ENCODE measurements around the gene TTI1.
"Not testable (repeated sequence)": the region's sequence is repeated elsewhere in the genome, so short reads cannot be mapped to it uniquely, and the experiment has no call there.

TTI1 gene

GRCh38 chr20:37963483-37963882 is 69.8 kb downstream of the TTI1 start:
- not testable (repeated sequence) for H3K9ac ChIP-seq (ENCODE audit: low read depth, low read length, poor library complexity); H2BK120ac ChIP-seq (ENCODE audit: low read depth, low read length); H3K4me2 ChIP-seq (ENCODE audit: insufficient read depth, low read length, poor library complexity, severe bottlenecking); H2BK5ac ChIP-seq (ENCODE audit: low read length); H3K23ac ChIP-seq (ENCODE audit: low read depth, low read length, poor library complexity); H2AFZ ChIP-seq (ENCODE audit: low read length); H3K18ac ChIP-seq (ENCODE audit: low read length); H3K27me3 ChIP-seq (ENCODE audit: control insufficient read depth in 3 of 3, insufficient read depth in 3 of 3, low read depth in 1 of 3, low read length in 3 of 3); H3K79me1 ChIP-seq (ENCODE audit: low read depth, low read length); H4K8ac ChIP-seq (ENCODE audit: low read depth, low read length); H3K36me3 ChIP-seq (replicated peaks in 1 of 2; ENCODE audit: control insufficient read depth in 2 of 2, insufficient read depth in 2 of 2, low read length in 2 of 2); H3K4me1 ChIP-seq (ENCODE audit: control insufficient read depth in 2 of 2, insufficient read depth in 1 of 2, low read depth in 1 of 2, low read length in 2 of 2); H3K9me3 ChIP-seq (replicated peaks in 1 of 2; ENCODE audit: control insufficient read depth in 2 of 2, insufficient read depth in 1 of 2, low read depth in 1 of 2, low read length in 2 of 2); H3K4me3 ChIP-seq (ENCODE audit: low read length in 2 of 2); H2BK12ac ChIP-seq (ENCODE audit: low read length); H4K91ac ChIP-seq (ENCODE audit: low read depth, low read length, poor library complexity); H2BK15ac ChIP-seq (ENCODE audit: low read length); H3K4ac ChIP-seq (ENCODE audit: low read length); H2AK5ac ChIP-seq (ENCODE audit: low read depth, low read length); DNase-seq (ENCODE audit: low spot score); H3K14ac ChIP-seq (ENCODE audit: low read length); H3K27ac ChIP-seq (replicated peaks; ENCODE audit: low read length)
- no CpG with 5 or more reads among the region's 2 CpGs for WGBS, 2 donors (ENCODE audit: extremely low coverage in 2 of 2, insufficient read length in 2 of 2, insufficient replicate concordance in 1 of 2)

- WGBS, 2 donors (ENCODE audit: extremely low coverage in 2 of 2, insufficient read length in 2 of 2, insufficient replicate concordance in 1 of 2) = no CpG with 5 or more reads among the region's 1 CpG
- H2BK15ac ChIP-seq (ENCODE audit: low read length) = no peak overlapping the region
- no peak overlapping the region for H3K9ac ChIP-seq (ENCODE audit: low read depth, low read length, poor library complexity)
- H3K9me3 ChIP-seq (replicated peaks in 1 of 2; ENCODE audit: control insufficient read depth in 2 of 2, insufficient read depth in 1 of 2, low read depth in 1 of 2, low read length in 2 of 2) = peaks cover 0 to 6% of the 10 kb centered on the region in 2 donors
- no peak overlapping the region for H3K4me2 ChIP-seq (ENCODE audit: insufficient read depth, low read length, poor library complexity, severe bottlenecking)
- H2BK120ac ChIP-seq (ENCODE audit: low read depth, low read length) = no peak overlapping the region
- H3K4me1 ChIP-seq (ENCODE audit: control insufficient read depth in 2 of 2, insufficient read depth in 1 of 2, low read depth in 1 of 2, low read length in 2 of 2) = peaks cover 0 to 2% of the 10 kb centered on the region in 2 donors
- no peak overlapping the region for H3K4ac ChIP-seq (ENCODE audit: low read length)
- H4K91ac ChIP-seq (ENCODE audit: low read depth, low read length, poor library complexity) = no peak overlapping the region
- H3K27ac ChIP-seq (replicated peaks; ENCODE audit: low read length) = no peak overlapping the region
- no peaks in the 10 kb centered on the region for H3K36me3 ChIP-seq (replicated peaks in 1 of 2; ENCODE audit: control insufficient read depth in 2 of 2, insufficient read depth in 2 of 2, low read length in 2 of 2)
- H4K8ac ChIP-seq (ENCODE audit: low read depth, low read length) = no peak overlapping the region
- no peak overlapping the region for H3K4me3 ChIP-seq (ENCODE audit: low read length in 2 of 2)
- no peak overlapping the region for H2AFZ ChIP-seq (ENCODE audit: low read length)
- no peak for DNase-seq (ENCODE audit: low spot score)
- no peak overlapping the region for H2AK5ac ChIP-seq (ENCODE audit: low read depth, low read length)
- H3K79me1 ChIP-seq (ENCODE audit: low read depth, low read length) = no peaks in the 10 kb centered on the region
- no peak overlapping the region for H2BK12ac ChIP-seq (ENCODE audit: low read length)
- H3K27me3 ChIP-seq (ENCODE audit: control insufficient read depth in 3 of 3, insufficient read depth in 3 of 3, low read depth in 1 of 3, low read length in 3 of 3) = no peaks in the 10 kb centered on the region
- no peak overlapping the region for H3K23ac ChIP-seq (ENCODE audit: low read depth, low read length, poor library complexity)
- no peak overlapping the region for H2BK5ac ChIP-seq (ENCODE audit: low read length)
- H3K14ac ChIP-seq (ENCODE audit: low read length) = no peak overlapping the region
- no peak overlapping the region for H3K18ac ChIP-seq (ENCODE audit: low read length)
These were observed 72.2 kb downstream of the TTI1 start for GRCh38 chr20:37961066-37961465.

DNA sequence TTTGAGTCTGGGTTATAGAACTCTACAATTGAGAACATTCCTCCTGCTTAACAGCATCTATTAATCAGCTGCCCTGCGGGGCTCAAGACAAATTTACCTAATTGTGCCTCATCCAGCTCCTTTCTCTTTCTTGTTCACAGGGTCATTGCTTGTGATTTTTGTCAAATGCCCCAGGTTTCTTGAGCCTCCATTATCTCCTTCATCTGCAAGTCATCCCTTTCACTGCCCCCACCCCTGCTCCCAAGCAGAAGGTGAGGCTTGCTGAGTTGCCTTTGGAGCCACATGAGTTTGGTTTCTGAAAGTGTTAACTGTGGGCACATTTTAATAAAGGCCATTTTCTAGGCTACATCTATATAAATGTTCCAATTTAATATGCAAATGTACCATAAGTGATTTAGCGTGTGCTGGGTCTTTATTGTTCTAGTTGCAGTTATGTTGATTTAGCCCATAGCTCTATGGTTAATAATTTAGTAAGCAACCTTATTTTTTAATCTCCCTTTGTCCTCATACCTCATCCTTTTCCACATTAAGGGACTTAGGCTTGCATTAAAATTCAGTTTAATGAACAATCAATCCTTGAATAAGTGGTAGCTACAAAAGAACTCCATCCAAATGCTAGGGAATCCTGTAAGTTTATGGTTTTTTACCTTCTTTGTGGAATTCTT is 74.3 kb downstream of the TTI1 start:
- Histone ChIP-seq H3K9ac (ENCODE audit: low read depth, low read length, poor library complexity) (no peak overlapping the region), H2AFZ (ENCODE audit: low read length) (no peak overlapping the region), H3K4me2 (ENCODE audit: insufficient read depth, low read length, poor library complexity, severe bottlenecking) (no peak overlapping the region), H3K79me1 (ENCODE audit: low read depth, low read length) (peaks cover 2% of the 10 kb centered on the region), H4K91ac (ENCODE audit: low read depth, low read length, poor library complexity) (no peak overlapping the region), H3K14ac (ENCODE audit: low read length) (no peak overlapping the region), H3K4me3 (ENCODE audit: low read length in 2 of 2) (no peak overlapping the region), H2AK5ac (ENCODE audit: low read depth, low read length) (no peak overlapping the region), H3K4ac (ENCODE audit: low read length) (no peak overlapping the region), H3K9me3 (replicated peaks in 1 of 2; ENCODE audit: control insufficient read depth in 2 of 2, insufficient read depth in 1 of 2, low read depth in 1 of 2, low read length in 2 of 2) (peaks cover 0 to 6% of the 10 kb centered on the region in 2 donors), H2BK5ac (ENCODE audit: low read length) (no peak overlapping the region), H3K23ac (ENCODE audit: low read depth, low read length, poor library complexity) (no peak overlapping the region), H2BK15ac (ENCODE audit: low read length) (no peak overlapping the region), H3K27ac (replicated peaks; ENCODE audit: low read length) (peak overlapping the region; percentile 19), H4K8ac (ENCODE audit: low read depth, low read length) (no peak overlapping the region), H3K4me1 (ENCODE audit: control insufficient read depth in 2 of 2, insufficient read depth in 1 of 2, low read depth in 1 of 2, low read length in 2 of 2) (peaks cover 0 to 2% of the 10 kb centered on the region in 2 donors), H3K27me3 (ENCODE audit: control insufficient read depth in 3 of 3, insufficient read depth in 3 of 3, low read depth in 1 of 3, low read length in 3 of 3) (no peaks in the 10 kb centered on the region), H3K36me3 (replicated peaks in 1 of 2; ENCODE audit: control insufficient read depth in 2 of 2, insufficient read depth in 2 of 2, low read length in 2 of 2) (no peaks in the 10 kb centered on the region), H3K18ac (ENCODE audit: low read length) (no peak overlapping the region), H2BK12ac (ENCODE audit: low read length) (no peak overlapping the region), H2BK120ac (ENCODE audit: low read depth, low read length) (no peak overlapping the region)
- no CpG with 5 or more reads among the region's 2 CpGs for WGBS, 2 donors (ENCODE audit: extremely low coverage in 2 of 2, insufficient read length in 2 of 2, insufficient replicate concordance in 1 of 2)
- no peak for DNase-seq (ENCODE audit: low spot score)

- Histone ChIP-seq H2BK5ac (ENCODE audit: low read length) (no peak overlapping the region), H3K36me3 (replicated peaks in 1 of 2; ENCODE audit: control insufficient read depth in 2 of 2, insufficient read depth in 2 of 2, low read length in 2 of 2) (no peaks in the 10 kb centered on the region), H3K4me2 (ENCODE audit: insufficient read depth, low read length, poor library complexity, severe bottlenecking) (no peak overlapping the region), H4K91ac (ENCODE audit: low read depth, low read length, poor library complexity) (no peak overlapping the region), H3K23ac (ENCODE audit: low read depth, low read length, poor library complexity) (no peak overlapping the region), H2BK120ac (ENCODE audit: low read depth, low read length) (no peak overlapping the region), H3K4me3 (ENCODE audit: low read length in 2 of 2) (no peak overlapping the region), H3K14ac (ENCODE audit: low read length) (no peak overlapping the region), H2AFZ (ENCODE audit: low read length) (no peak overlapping the region), H3K9me3 (replicated peaks in 1 of 2; ENCODE audit: control insufficient read depth in 2 of 2, insufficient read depth in 1 of 2, low read depth in 1 of 2, low read length in 2 of 2) (peaks cover 0 to 6% of the 10 kb centered on the region in 2 donors), H3K18ac (ENCODE audit: low read length) (no peak overlapping the region), H2BK12ac (ENCODE audit: low read length) (no peak overlapping the region), H3K27ac (replicated peaks; ENCODE audit: low read length) (no peak overlapping the region), H2AK5ac (ENCODE audit: low read depth, low read length) (no peak overlapping the region), H4K8ac (ENCODE audit: low read depth, low read length) (no peak overlapping the region), H3K4ac (ENCODE audit: low read length) (no peak overlapping the region), H3K79me1 (ENCODE audit: low read depth, low read length) (peaks cover 2% of the 10 kb centered on the region), H3K9ac (ENCODE audit: low read depth, low read length, poor library complexity) (no peak overlapping the region), H3K27me3 (ENCODE audit: control insufficient read depth in 3 of 3, insufficient read depth in 3 of 3, low read depth in 1 of 3, low read length in 3 of 3) (no peaks in the 10 kb centered on the region), H2BK15ac (ENCODE audit: low read length) (no peak overlapping the region), H3K4me1 (ENCODE audit: control insufficient read depth in 2 of 2, insufficient read depth in 1 of 2, low read depth in 1 of 2, low read length in 2 of 2) (peaks cover 0 to 2% of the 10 kb centered on the region in 2 donors)
- no CpG with 5 or more reads among the region's 3 CpGs for WGBS, 2 donors (ENCODE audit: extremely low coverage in 2 of 2, insufficient read length in 2 of 2, insufficient replicate concordance in 1 of 2)
- no peak for DNase-seq (ENCODE audit: low spot score)
These were observed 77.1 kb downstream of the TTI1 start for GRCh38 chr20:37956107-37956585.

All from neuronal stem cell (in vitro differentiated cells).